Small intestine (tissue), 16 donors: ENCODE measurements around the gene PCDH10. TPM values are rescaled to one million over a fixed set of nuclear protein-coding genes. Genes with fewer than 3 reads are reported as not detected.

Source experiments
- DNase-seq, 2 donors: peaks; one replicate each; pipeline versions ENCODE4 v3.0.0 to v3.0.0-alpha.2; 2013
- FAIRE-seq: peaks from 2 replicates; lab custom pipeline; 2012; peaks lifted over from hg19 to GRCh38; lab: Jason Lieb, UNC
- H3K27ac ChIP-seq, 3 donors: one replicate each; pipeline ENCODE4 v1.5.1; 2013; ENCODE audit warnings: low read length in 2 of 3, mild to moderate bottlenecking in 2 of 3, control low read depth in 1 of 3, inconsistent platforms in 1 of 3, low read depth in 1 of 3, moderate library complexity in 1 of 3
- H3K27me3 ChIP-seq, 3 donors: one replicate each; pipeline ENCODE4 v1.6.1; 2013; ENCODE audit warnings: low read length in 3 of 3, inconsistent platforms in 1 of 3; ENCODE audit not compliant: control insufficient read depth in 3 of 3, insufficient read depth in 3 of 3
- H3K36me3 ChIP-seq, 3 donors: one replicate each; pipeline ENCODE4 v1.6.1; 2013; ENCODE audit warnings: low read length in 3 of 3, inconsistent platforms in 1 of 3, low read depth in 1 of 3, mild to moderate bottlenecking in 1 of 3, moderate library complexity in 1 of 3; ENCODE audit not compliant: control insufficient read depth in 3 of 3, insufficient read depth in 2 of 3
- H3K4me1 ChIP-seq, 3 donors: one replicate each; pipeline ENCODE4 v1.6.1; 2013; ENCODE audit warnings: low read length in 2 of 3, inconsistent platforms in 1 of 3, low read depth in 1 of 3, mild to moderate bottlenecking in 1 of 3, moderate library complexity in 1 of 3; ENCODE audit not compliant: control insufficient read depth in 3 of 3, insufficient read depth in 2 of 3
- H3K4me3 ChIP-seq, 3 donors: one replicate each; pipeline ENCODE4 v1.5.1; 2013; ENCODE audit warnings: low read length in 3 of 3, control low read depth in 1 of 3, inconsistent platforms in 1 of 3, low read depth in 1 of 3, mild to moderate bottlenecking in 1 of 3, moderate library complexity in 1 of 3
- H3K9me3 ChIP-seq, 2 donors: one replicate each; pipeline ENCODE4 v1.6.1; 2013; ENCODE audit warnings: low read depth in 1 of 2, low read length in 1 of 2; ENCODE audit not compliant: control insufficient read depth in 2 of 2, insufficient read depth in 1 of 2
- WGBS, 3 donors: extraction: QIAGEN DNeasy Blood & Tissue Kit; methylation state at CpG; one replicate each; pipeline ENCODE4 v1.1.7; 2013; 5-methylcytosine and 5-hydroxymethylcytosine counted together
- long read RNA-seq, 10 donors: transcript quantifications; one replicate each; lab custom pipeline, GENCODE V29; 2026
- polyA plus RNA-seq, 4 donors: library from polyadenylated mRNA; stranded (reverse) in 3 of 4; unstranded in 1 of 4; fragments of 200-250 nt in 3 of 4; fragments of 120-200 nt in 1 of 4; gene quantifications; one replicate each; pipeline versions ENCODE4 v1.2.1 to v1.2.3, GENCODE V29; 2013
- donor health status: healthy with polysubstance abuse.
- donor health status: control.
- donor health status: control.
- donor health status: Bipolar disorder and iron deficiency.
- donor health status: healthy.

The PCDH10 gene
- under 1 TPM in 2 of 4 donors, not detected in 2; 0.31 to 0.73 TPM for polyA plus RNA-seq
- long read RNA-seq, donor 1, full-length matches to known transcripts: 3 of 3 reads
- long read RNA-seq, donor 1, partial matches to known transcripts: 0 of 3 reads
- long read RNA-seq, donor 1, other reads (novel, unspliced or antisense): 0 of 3 reads
- long read RNA-seq, donor 2: 0 reads
- long read RNA-seq, donor 3, full-length matches to known transcripts: 8 of 8 reads
- long read RNA-seq, donor 3, partial matches to known transcripts: 0 of 8 reads
- long read RNA-seq, donor 3, other reads (novel, unspliced or antisense): 0 of 8 reads
- long read RNA-seq, donor 4: 0 reads
- long read RNA-seq, donor 5, full-length matches to known transcripts: 1 of 1 reads
- long read RNA-seq, donor 5, partial matches to known transcripts: 0 of 1 reads
- long read RNA-seq, donor 5, other reads (novel, unspliced or antisense): 0 of 1 reads
- long read RNA-seq, donor 6: 0 reads
- long read RNA-seq, donor 7: 0 reads
- long read RNA-seq, donor 8: 0 reads
- long read RNA-seq, donor 9: 0 reads
- long read RNA-seq, donor 10, full-length matches to known transcripts: 7 of 7 reads
- long read RNA-seq, donor 10, partial matches to known transcripts: 0 of 7 reads
- long read RNA-seq, donor 10, other reads (novel, unspliced or antisense): 0 of 7 reads

GRCh38 chr4:133148690-133149363 is at the start of gene PCDH10:
PCDH10 (plus strand) TSS chr4:133149294; CDS start chr4:133150141, 847 bp downstream.
- peaks cover 11 to 81% (median 38%) of the 10 kb centered on the region in 3 donors for H3K27me3 ChIP-seq
- H3K4me3 ChIP-seq: peak within 1 kb of the TSS in 2 of 3 donors; percentile 33 to 37
- H3K4me1 ChIP-seq: peaks cover 0 to 21% (median 0%) of the 10 kb centered on the region in 3 donors
- WGBS, 3 donors: 1 to 4% (median 3%) methylated on average over 38 of the region's 38 CpGs
- FAIRE-seq: no peak
- no peaks in the 10 kb centered on the region for H3K36me3 ChIP-seq
- H3K9me3 ChIP-seq: no peaks in the 10 kb centered on the region
- no peak within 1 kb of the TSS for H3K27ac ChIP-seq
- DNase-seq: peak; percentile 59 to 86

GRCh38 chr4:133102043-133102442 is 47.1 kb upstream of the PCDH10 start:
- FAIRE-seq (no peak), DNase-seq (no peak)
- Histone ChIP-seq H3K9me3 (no peaks in the 10 kb centered on the region), H3K27me3 (no peaks in the 10 kb centered on the region), H3K4me1 (no peaks in the 10 kb centered on the region), H3K4me3 (no peak overlapping the region), H3K27ac (no peak overlapping the region), H3K36me3 (no peaks in the 10 kb centered on the region)
- WGBS, 3 donors: 79 to 86% (median 79%) methylated on average over 6 of the region's 6 CpGs

GRCh38 chr4:133102612-133103409 is 46.3 kb upstream of the PCDH10 start:
- DNase-seq (no peak), FAIRE-seq (no peak)
- no peaks in the 10 kb centered on the region for H3K27me3 ChIP-seq
- no peaks in the 10 kb centered on the region for H3K9me3 ChIP-seq
- H3K27ac ChIP-seq: no peak overlapping the region
- no peaks in the 10 kb centered on the region for H3K4me1 ChIP-seq
- no peaks in the 10 kb centered on the region for H3K36me3 ChIP-seq
- 57 to 71% (median 70%) methylated on average over 4 of the region's 4 CpGs for WGBS, 3 donors
- no peak overlapping the region for H3K4me3 ChIP-seq

GRCh38 chr4:133112641-133113040 is 36.5 kb upstream of the PCDH10 start:
- Histone ChIP-seq H3K27me3 (no peaks in the 10 kb centered on the region), H3K4me3 (no peak overlapping the region), H3K36me3 (no peaks in the 10 kb centered on the region), H3K27ac (no peak overlapping the region), H3K9me3 (no peaks in the 10 kb centered on the region), H3K4me1 (no peaks in the 10 kb centered on the region)
- no peak for FAIRE-seq
- no peak for DNase-seq

- H3K27me3 ChIP-seq: no peaks in the 10 kb centered on the region
- DNase-seq: no peak
- H3K27ac ChIP-seq: no peak overlapping the region
- no peak for FAIRE-seq
- 84 to 86% (median 84%) methylated on average over 1 of the region's 1 CpG for WGBS, 3 donors
- H3K4me3 ChIP-seq: no peak overlapping the region
- no peaks in the 10 kb centered on the region for H3K4me1 ChIP-seq
- no peaks in the 10 kb centered on the region for H3K9me3 ChIP-seq
- no peaks in the 10 kb centered on the region for H3K36me3 ChIP-seq
Observed at GRCh38 chr4:133124746-133125145, 24.3 kb upstream of the PCDH10 start.

- H3K4me1 ChIP-seq: no peaks in the 10 kb centered on the region
- WGBS, 3 donors: 58 to 71% (median 65%) methylated on average over 3 of the region's 3 CpGs
- DNase-seq (no peak), FAIRE-seq (no peak)
- no peaks in the 10 kb centered on the region for H3K36me3 ChIP-seq
- H3K9me3 ChIP-seq: no peaks in the 10 kb centered on the region
- no peaks in the 10 kb centered on the region for H3K27me3 ChIP-seq
- H3K4me3 ChIP-seq: no peak overlapping the region
- H3K27ac ChIP-seq: no peak overlapping the region
Observed at GRCh38 chr4:133127500-133127899, 21.6 kb upstream of the PCDH10 start.

GRCh38 chr4:133129237-133129636 is 19.9 kb upstream of the PCDH10 start:
- Histone ChIP-seq H3K4me1 (no peaks in the 10 kb centered on the region), H3K4me3 (no peak overlapping the region), H3K27me3 (no peaks in the 10 kb centered on the region), H3K27ac (no peak overlapping the region), H3K9me3 (no peaks in the 10 kb centered on the region), H3K36me3 (no peaks in the 10 kb centered on the region)
- DNase-seq: no peak
- no peak for FAIRE-seq

- Histone ChIP-seq H3K9me3 (no peaks in the 10 kb centered on the region), H3K36me3 (no peaks in the 10 kb centered on the region), H3K4me1 (no peaks in the 10 kb centered on the region), H3K27ac (no peak overlapping the region), H3K4me3 (no peak overlapping the region), H3K27me3 (no peaks in the 10 kb centered on the region)
- FAIRE-seq (no peak), DNase-seq (no peak)
- 70 to 81% (median 74%) methylated on average over 2 of the region's 2 CpGs for WGBS, 3 donors
Observed at GRCh38 chr4:133130171-133130570, 18.9 kb upstream of the PCDH10 start.
